ENCODE data around the gene LRP8.

DNA sequence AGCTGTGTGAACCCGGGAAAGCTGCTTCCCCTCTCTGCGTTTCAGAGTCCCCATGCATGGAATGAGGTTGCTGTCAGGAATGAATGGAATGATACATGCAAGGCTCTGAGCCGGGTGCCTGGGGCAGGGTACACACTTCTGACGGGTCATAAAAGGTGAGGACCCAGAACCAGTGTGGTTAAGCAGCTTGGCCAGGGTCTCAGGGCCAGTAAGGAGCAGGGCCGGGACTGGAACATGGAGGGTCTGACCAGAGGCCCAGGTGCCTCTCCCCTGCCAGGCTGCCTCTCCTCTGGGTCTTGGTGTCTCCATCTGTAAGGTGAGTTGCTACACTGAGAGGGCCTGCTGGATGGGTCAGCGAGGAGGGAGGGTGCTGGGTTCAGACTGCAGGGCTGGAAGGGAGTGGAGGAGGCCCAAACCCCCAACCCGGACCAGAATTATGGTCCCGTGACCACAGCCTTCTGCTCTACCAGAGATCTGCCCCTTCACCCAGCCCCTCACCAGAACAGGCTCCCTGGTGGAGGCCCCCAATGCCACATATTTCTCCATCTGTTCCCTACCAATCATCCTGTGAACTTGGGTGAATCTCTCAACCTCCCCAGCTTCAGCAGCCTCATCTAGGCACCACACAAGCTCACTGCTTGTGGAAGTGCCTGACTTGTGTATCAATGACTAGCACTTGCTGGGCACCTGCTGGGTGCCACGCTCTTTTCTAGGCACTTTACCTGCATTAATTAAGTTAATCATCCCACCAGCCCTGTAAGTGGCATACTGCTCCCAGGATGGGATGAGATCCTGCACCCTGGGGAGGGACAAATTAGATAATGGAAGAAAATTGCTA lies 16.2 kb upstream of the LRP8 start:
- TF ChIP-seq CTCF (conservative IDR thresholded peaks at IDR 0.05; ENCODE audit: low read length) (no peak), EZH2phosphoT487 (IDR thresholded peaks at IDR 0.05; ENCODE audit: borderline replicate concordance) (no peak)
